ENCODE measurements around the gene AIG1. TPM values are rescaled to one million over a fixed set of nuclear protein-coding genes. Genes with fewer than 3 reads are reported as not detected.

The AIG1 gene
- polyA plus RNA-seq, 1 donor, result 34.2 TPM

- DNase-seq (ENCODE audit: low read depth), result no peak
Measured at GRCh38 chr6:143093290-143093689, 32.6 kb downstream of the AIG1 start.

GRCh38 chr6:143096403-143096802 is 35.7 kb downstream of the AIG1 start:
- DNase-seq (ENCODE audit: low read depth), result no peak

GRCh38 chr6:143097224-143097795 is 36.6 kb downstream of the AIG1 start:
- DNase-seq (ENCODE audit: low read depth), result no peak

GRCh38 chr6:143098054-143098671 is 37.5 kb downstream of the AIG1 start:
- no peak for DNase-seq (ENCODE audit: low read depth)

GRCh38 chr6:143099647-143100046 is 39.0 kb downstream of the AIG1 start:
- no peak for DNase-seq (ENCODE audit: low read depth)

GRCh38 chr6:143100429-143100828 is 39.7 kb downstream of the AIG1 start:
- no peak for DNase-seq (ENCODE audit: low read depth)

GRCh38 chr6:143103916-143104315 is 43.2 kb downstream of the AIG1 start:
- no peak for DNase-seq (ENCODE audit: low read depth)

- no peak for DNase-seq (ENCODE audit: low read depth)
Measured at GRCh38 chr6:143107440-143107839, 46.8 kb downstream of the AIG1 start.

GRCh38 chr6:143107911-143108761 is 47.4 kb downstream of the AIG1 start:
- DNase-seq (ENCODE audit: low read depth), result no peak

- DNase-seq (ENCODE audit: low read depth), result no peak
Measured at GRCh38 chr6:143109196-143109595, 48.5 kb downstream of the AIG1 start.

- DNase-seq (ENCODE audit: low read depth), result no peak
Measured at GRCh38 chr6:143110572-143110971, 49.9 kb downstream of the AIG1 start.

- DNase-seq (ENCODE audit: low read depth), result no peak
Measured at GRCh38 chr6:143110996-143111395, 50.3 kb downstream of the AIG1 start.

- no peak for DNase-seq (ENCODE audit: low read depth)
Measured at GRCh38 chr6:143111443-143111842, 50.8 kb downstream of the AIG1 start.

GRCh38 chr6:143112084-143112768 is 51.5 kb downstream of the AIG1 start:
- no peak for DNase-seq (ENCODE audit: low read depth)

GRCh38 chr6:143112837-143113236 is 52.1 kb downstream of the AIG1 start:
- no peak for DNase-seq (ENCODE audit: low read depth)

- no peak for DNase-seq (ENCODE audit: low read depth)
Measured at GRCh38 chr6:143115728-143116127, 55.0 kb downstream of the AIG1 start.

GRCh38 chr6:143117108-143117507 is 56.4 kb downstream of the AIG1 start:
- no peak for DNase-seq (ENCODE audit: low read depth)

GRCh38 chr6:143119260-143119659 is 58.6 kb downstream of the AIG1 start:
- no peak for DNase-seq (ENCODE audit: low read depth)

GRCh38 chr6:143123081-143123480 is 62.4 kb downstream of the AIG1 start:
- no peak for DNase-seq (ENCODE audit: low read depth)

GRCh38 chr6:143123941-143124340 is 63.3 kb downstream of the AIG1 start:
- no peak for DNase-seq (ENCODE audit: low read depth)

- no peak for DNase-seq (ENCODE audit: low read depth)
Measured at GRCh38 chr6:143125455-143125854, 64.8 kb downstream of the AIG1 start.

- DNase-seq (ENCODE audit: low read depth), result no peak
Measured at GRCh38 chr6:143125864-143126573, 65.3 kb downstream of the AIG1 start.
